Esophagus squamous epithelium (tissue), 4 donors: ENCODE data around the gene PRSS58.

Source experiments
- CTCF ChIP-seq, 6 experiments: fragments of 450-650 bp in 4 of 6; fragments of 200-600 bp in 2 of 6; sonication (generic) in 2 of 6; IDR thresholded peaks; one replicate each; pipeline ENCODE4 v1.5.1; 2016 to 2019; ENCODE audit warnings: antibody characterized with exemption in 6 of 6, mild to moderate bottlenecking in 4 of 6, moderate library complexity in 4 of 6
- POLR2A ChIP-seq, 4 donors: fragments of 450-650 bp; IDR thresholded peaks; one replicate each; pipeline ENCODE4 v1.6.1; 2017; ENCODE audit warnings: antibody characterized with exemption in 4 of 4, mild to moderate bottlenecking in 4 of 4, moderate library complexity in 3 of 4

GRCh38 chr7:142307246-142307900 is 49.5 kb upstream of the PRSS58 start:
- TF ChIP-seq CTCF (IDR thresholded peaks at IDR 0.05) (no peak), POLR2A (IDR thresholded peaks at IDR 0.05) (no peak)
